PC-9 (cell line): ENCODE measurements around the gene MMD.

ENCODE experiments used
- CTCF ChIP-seq: fragments of 200-600 bp; sonication (generic); conservative IDR thresholded peaks from 2 replicates; pipeline ENCODE4 v1.6.1; 2017; ENCODE audit warnings: mixed run types, antibody characterized with exemption, mild to moderate bottlenecking, moderate library complexity
- EZH2 ChIP-seq: fragments of 200-600 bp; sonication (generic); IDR thresholded peaks from 2 replicates; pipeline ENCODE4 v1.8.0; 2017; ENCODE audit warnings: antibody characterized with exemption, low read depth

GRCh38 chr17:55443904-55444303, 22.3 kb upstream of the MMD start:
- TF ChIP-seq EZH2 = no peak
- no peak for TF ChIP-seq CTCF
